Measurements from ENCODE around the gene ARPC5L. TPM values are rescaled to one million over a fixed set of nuclear protein-coding genes. Genes with fewer than 3 reads are reported as not detected.

The ARPC5L gene
- total and polyA plus RNA-seq, 9 of the 15 experiments (the other 6 are each of a cell fraction or from before 2014, with no cell fraction given), result 25.4 to 113 (median 63.8) TPM

- TF ChIP-seq, protein P1, sequence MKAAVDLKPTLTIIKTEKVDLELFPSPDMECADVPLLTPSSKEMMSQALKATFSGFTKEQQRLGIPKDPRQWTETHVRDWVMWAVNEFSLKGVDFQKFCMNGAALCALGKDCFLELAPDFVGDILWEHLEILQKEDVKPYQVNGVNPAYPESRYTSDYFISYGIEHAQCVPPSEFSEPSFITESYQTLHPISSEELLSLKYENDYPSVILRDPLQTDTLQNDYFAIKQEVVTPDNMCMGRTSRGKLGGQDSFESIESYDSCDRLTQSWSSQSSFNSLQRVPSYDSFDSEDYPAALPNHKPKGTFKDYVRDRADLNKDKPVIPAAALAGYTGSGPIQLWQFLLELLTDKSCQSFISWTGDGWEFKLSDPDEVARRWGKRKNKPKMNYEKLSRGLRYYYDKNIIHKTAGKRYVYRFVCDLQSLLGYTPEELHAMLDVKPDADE (conservative IDR thresholded peaks at IDR 0.05; ENCODE audit: control insufficient read depth, low read depth, low read length), result peak; percentile 84
- TF ChIP-seq ARID1B (IDR thresholded peaks at IDR 0.05) (peak; percentile 42; the same call in 1 of the 2 replicates), ZNF444 (CRISPR knock-in tag; IDR thresholded peaks at IDR 0.05) (no peak), ILF3 (IDR thresholded peaks at IDR 0.05; ENCODE audit: borderline replicate concordance) (no peak), GABPB1 (CRISPR knock-in tag; IDR thresholded peaks at IDR 0.05) (peak; percentile 99), ZNF324 (CRISPR knock-in tag; IDR thresholded peaks at IDR 0.05) (no peak), CBX1 (IDR thresholded peaks at IDR 0.05; ENCODE audit: low read depth) (peak; percentile 82; the same call in 1 of the 2 replicates), ZKSCAN1 (IDR thresholded peaks at IDR 0.05; ENCODE audit: low read depth, low read length) (no peak), E2F8 (IDR thresholded peaks at IDR 0.05; ENCODE audit: low read depth, partially characterized antibody) (peak; percentile 65), SIRT6 (IDR thresholded peaks at IDR 0.05; ENCODE audit: low read depth, low read length) (no peak), MBD2 (IDR thresholded peaks at IDR 0.05; ENCODE audit: borderline replicate concordance, low read depth) (peak; percentile 92), SIX5 (IDR thresholded peaks at IDR 0.05; ENCODE audit: borderline replicate concordance in 1 of 2, insufficient read depth in 1 of 2, low read depth in 1 of 2, low read length in 2 of 2) (peak; percentile 18 to 36; a peak in 2 of 4 replicates), ERF (CRISPR knock-in tag; IDR thresholded peaks at IDR 0.05) (no peak), ZNF354B (CRISPR knock-in tag; IDR thresholded peaks at IDR 0.05) (no peak)
- TF ChIP-seq, protein P2, sequence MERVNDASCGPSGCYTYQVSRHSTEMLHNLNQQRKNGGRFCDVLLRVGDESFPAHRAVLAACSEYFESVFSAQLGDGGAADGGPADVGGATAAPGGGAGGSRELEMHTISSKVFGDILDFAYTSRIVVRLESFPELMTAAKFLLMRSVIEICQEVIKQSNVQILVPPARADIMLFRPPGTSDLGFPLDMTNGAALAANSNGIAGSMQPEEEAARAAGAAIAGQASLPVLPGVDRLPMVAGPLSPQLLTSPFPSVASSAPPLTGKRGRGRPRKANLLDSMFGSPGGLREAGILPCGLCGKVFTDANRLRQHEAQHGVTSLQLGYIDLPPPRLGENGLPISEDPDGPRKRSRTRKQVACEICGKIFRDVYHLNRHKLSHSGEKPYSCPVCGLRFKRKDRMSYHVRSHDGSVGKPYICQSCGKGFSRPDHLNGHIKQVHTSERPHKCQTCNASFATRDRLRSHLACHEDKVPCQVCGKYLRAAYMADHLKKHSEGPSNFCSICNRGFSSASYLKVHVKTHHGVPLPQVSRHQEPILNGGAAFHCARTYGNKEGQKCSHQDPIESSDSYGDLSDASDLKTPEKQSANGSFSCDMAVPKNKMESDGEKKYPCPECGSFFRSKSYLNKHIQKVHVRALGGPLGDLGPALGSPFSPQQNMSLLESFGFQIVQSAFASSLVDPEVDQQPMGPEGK (CRISPR knock-in tag; IDR thresholded peaks at IDR 0.05; ENCODE audit: borderline replicate concordance), result no peak
- TF ChIP-seq, protein P3, sequence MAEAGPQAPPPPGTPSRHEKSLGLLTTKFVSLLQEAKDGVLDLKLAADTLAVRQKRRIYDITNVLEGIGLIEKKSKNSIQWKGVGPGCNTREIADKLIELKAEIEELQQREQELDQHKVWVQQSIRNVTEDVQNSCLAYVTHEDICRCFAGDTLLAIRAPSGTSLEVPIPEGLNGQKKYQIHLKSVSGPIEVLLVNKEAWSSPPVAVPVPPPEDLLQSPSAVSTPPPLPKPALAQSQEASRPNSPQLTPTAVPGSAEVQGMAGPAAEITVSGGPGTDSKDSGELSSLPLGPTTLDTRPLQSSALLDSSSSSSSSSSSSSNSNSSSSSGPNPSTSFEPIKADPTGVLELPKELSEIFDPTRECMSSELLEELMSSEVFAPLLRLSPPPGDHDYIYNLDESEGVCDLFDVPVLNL (CRISPR knock-in tag; IDR thresholded peaks at IDR 0.05; ENCODE audit: low read depth), result peak; percentile 48; the same call in 1 of the 2 replicates
- TF ChIP-seq, protein P4, sequence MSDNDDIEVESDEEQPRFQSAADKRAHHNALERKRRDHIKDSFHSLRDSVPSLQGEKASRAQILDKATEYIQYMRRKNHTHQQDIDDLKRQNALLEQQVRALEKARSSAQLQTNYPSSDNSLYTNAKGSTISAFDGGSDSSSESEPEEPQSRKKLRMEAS (CRISPR knock-in tag; IDR thresholded peaks at IDR 0.05), result peak; percentile 72
Measured at GRCh38 chr9:124861342-124862229, at the start of gene ARPC5L, which contains the start of gene RPL35 (continued).
